ENCODE measurements around the gene SUN1.
"Not testable (repeated sequence)": the region's sequence is repeated elsewhere in the genome, so short reads cannot be mapped to it uniquely, and the experiment has no call there.

SUN1 gene

GRCh38 chr7:832167-832967 lies at the start of gene SUN1:
SUN1 (plus strand) TSS chr7:832476; CDS start chr7:832525, 49 bp downstream.
- peak; percentile 50 for DNase-seq

- no peak for DNase-seq
Observed at GRCh38 chr7:782718-783449, 49.4 kb upstream of the SUN1 start.

- DNase-seq: no peak
Observed at GRCh38 chr7:783556-784490, 48.5 kb upstream of the SUN1 start.

- DNase-seq: no peak
Observed at GRCh38 chr7:784971-785370, 47.3 kb upstream of the SUN1 start.

GRCh38 chr7:785416-785815 lies 46.9 kb upstream of the SUN1 start:
- DNase-seq: no peak

GRCh38 chr7:786472-787255 lies 45.6 kb upstream of the SUN1 start:
- peak; percentile 71 for DNase-seq

- DNase-seq: no peak
Observed at GRCh38 chr7:787332-788240, 44.7 kb upstream of the SUN1 start.

- DNase-seq: no peak
Observed at GRCh38 chr7:791519-791918, 40.8 kb upstream of the SUN1 start.

GRCh38 chr7:794207-794606 lies 38.1 kb upstream of the SUN1 start:
- DNase-seq: no peak

GRCh38 chr7:794671-795329 lies 37.5 kb upstream of the SUN1 start:
- no peak for DNase-seq

GRCh38 chr7:796434-797169 lies 35.7 kb upstream of the SUN1 start:
- DNase-seq: not testable (repeated sequence)

- no peak for DNase-seq
Observed at GRCh38 chr7:798921-799470, 33.3 kb upstream of the SUN1 start.

GRCh38 chr7:800692-801091 lies 31.6 kb upstream of the SUN1 start:
- DNase-seq: no peak

- not testable (repeated sequence) for DNase-seq
Observed at GRCh38 chr7:801351-801750, 30.9 kb upstream of the SUN1 start.

GRCh38 chr7:801940-802381 lies 30.3 kb upstream of the SUN1 start:
- peak; percentile 54 for DNase-seq

- no peak for DNase-seq
Observed at GRCh38 chr7:802500-803242, 29.6 kb upstream of the SUN1 start.

GRCh38 chr7:803243-803635 lies 29.0 kb upstream of the SUN1 start:
- no peak for DNase-seq

- not testable (repeated sequence) for DNase-seq
Observed at GRCh38 chr7:803796-804195, 28.5 kb upstream of the SUN1 start.

GRCh38 chr7:805261-805660 lies 27.0 kb upstream of the SUN1 start:
- DNase-seq: no peak
